Measurements from ENCODE around the gene RDH13. TPM values are rescaled to one million over a fixed set of nuclear protein-coding genes. Genes with fewer than 3 reads are reported as not detected.
A peak's percentile ranks its signal among the peaks of the same experiment; 100 is the strongest.

The RDH13 gene
- total and polyA plus RNA-seq, 2 of the 8 experiments (the other 6 are each of a cell fraction or from before 2014, with no cell fraction given) = 15.9 to 31.5 TPM

DNA sequence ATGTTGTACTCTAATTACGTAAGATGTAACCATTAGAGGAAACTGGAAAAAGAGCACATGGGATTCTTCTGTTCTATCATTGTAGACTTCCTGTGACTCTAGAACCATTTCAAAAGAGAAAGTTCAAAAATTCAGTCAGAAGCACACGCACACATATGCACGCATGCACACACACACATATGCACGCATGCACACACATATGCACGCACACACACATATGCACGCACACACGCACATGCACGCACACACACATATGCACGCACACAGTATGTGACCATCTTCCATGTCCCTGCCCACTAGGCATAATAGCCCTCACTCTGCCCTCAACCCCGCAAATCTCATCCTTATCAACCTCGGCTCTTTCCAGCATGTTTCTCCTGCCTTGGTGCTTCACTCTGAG lies 38.8 kb downstream of the RDH13 start:
- no peak overlapping the region for H2BK12ac ChIP-seq (ENCODE audit: low read depth, low read length)
- CTCF ChIA-PET (ENCODE audit: partially characterized antibody) = interaction anchor here (0.6 kb wide), 1 partner anchor 92 kb away, joined by 3 read pairs; no protein-coding TSS in a partner anchor
- no peak overlapping the region for H3K4me2 ChIP-seq (ENCODE audit: insufficient read depth in 1 of 2, low read depth in 2 of 2, low read length in 2 of 2)
- peaks cover 0 to 23% of the 10 kb centered on the region in 2 experiments; a peak in 1 of 4 replicates for H3K79me2 ChIP-seq (ENCODE audit: control insufficient read depth in 1 of 2, insufficient read depth in 2 of 2, low read length in 2 of 2)
- no peak overlapping the region for H3K9ac ChIP-seq (replicated peaks in 1 of 4; ENCODE audit: extremely low read depth in 1 of 4, low read depth in 3 of 4, low read length in 3 of 4)
- FAIRE-seq (no peak), DNase-seq (ENCODE audit: low read depth in 1 of 2, low spot score in 2 of 2) (no peak)
- no peak overlapping the region for H3K14ac ChIP-seq (ENCODE audit: insufficient read length)
- no peak overlapping the region for H3K27ac ChIP-seq (ENCODE audit: low read depth, low read length)
- no peak overlapping the region for H2AK5ac ChIP-seq (ENCODE audit: low read depth, low read length)
- no peaks in the 10 kb centered on the region; a peak in 1 of 4 replicates for H3K9me3 ChIP-seq (ENCODE audit: insufficient read depth in 2 of 2, low read depth in 1 of 2, low read length in 1 of 2)
- H3K36me3 ChIP-seq (ENCODE audit: control insufficient read depth in 2 of 4, insufficient read depth in 4 of 4, low read length in 3 of 4) = no peaks in the 10 kb centered on the region
- H3K4ac ChIP-seq (replicated peaks; ENCODE audit: insufficient read length, low read depth, low read length) = no peak overlapping the region
- H4K91ac ChIP-seq (replicated peaks; ENCODE audit: insufficient read length, low read length) = no peak overlapping the region
- 0 out of 2 replicates have a peak, but pooled peaks cover 6% of the 10 kb centered on the region for H3K79me1 ChIP-seq (ENCODE audit: low read depth, low read length)
- TF ChIP-seq MAFK (IDR thresholded peaks at IDR 0.05; ENCODE audit: low read depth, low read length) = no peak
- no peak for TF ChIP-seq SIRT6 (IDR thresholded peaks at IDR 0.05; ENCODE audit: low read length)
- no peak for TF ChIP-seq RFX5 (IDR thresholded peaks at IDR 0.05; ENCODE audit: borderline replicate concordance, low read depth, low read length)
- no peak for TF ChIP-seq FOSL1 (IDR thresholded peaks at IDR 0.05; ENCODE audit: insufficient read depth, low read depth, low read length)
- no peak for TF ChIP-seq TCF12 (IDR thresholded peaks at IDR 0.05; ENCODE audit: low read depth, low read length)
- no peak overlapping the region for H2BK120ac ChIP-seq (replicated peaks; ENCODE audit: low read depth, low read length)
- H3K56ac ChIP-seq (replicated peaks; ENCODE audit: insufficient read length, low read depth, low read length) = no peak overlapping the region
- H3K23ac ChIP-seq (ENCODE audit: insufficient read length) = no peak overlapping the region
- H3K27me3 ChIP-seq (replicated peaks in 1 of 4; ENCODE audit: control insufficient read depth in 3 of 4, extremely low read depth in 1 of 4, insufficient read depth in 3 of 4, low read length in 3 of 4) = no peaks in the 10 kb centered on the region
- H4K20me1 ChIP-seq (replicated peaks in 1 of 2; ENCODE audit: control insufficient read depth in 1 of 2, insufficient read depth in 2 of 2, low read length in 2 of 2) = peaks cover 0 to 2% of the 10 kb centered on the region in 2 experiments
- H3K23me2 ChIP-seq (ENCODE audit: low read depth, low read length) = no peaks in the 10 kb centered on the region
- 0 out of 2 replicates have a peak overlapping the region, but pooled peaks have one; percentile 44 for H2BK5ac ChIP-seq (ENCODE audit: low read depth, low read length)
- H4K5ac ChIP-seq (ENCODE audit: insufficient read length, low read depth, low read length) = no peak overlapping the region
- H4K8ac ChIP-seq (ENCODE audit: extremely low read depth, insufficient read depth, low read length) = no peak overlapping the region
- H3K18ac ChIP-seq (ENCODE audit: extremely low read depth, low read length) = no peak overlapping the region
- POLR2A ChIA-PET (ENCODE audit: partially characterized antibody) = no interaction called here
- WGBS, 2 experiments (ENCODE audit: extremely low coverage in 1 of 2, insufficient coverage in 1 of 2, insufficient read length in 1 of 2, insufficient replicate concordance in 2 of 2, low coverage in 1 of 2, low lambda C conversion rate in 2 of 2, missing lambda C conversion rate in 1 of 2) = 91% methylated on average over 7 of the region's 11 CpGs; no CpG with 5 or more reads in 1 of the 2 experiments
- H3K4me3 ChIP-seq (ENCODE audit: extremely low read depth in 1 of 4, insufficient read depth in 2 of 4, low read depth in 3 of 4, low read length in 4 of 4) = no peak overlapping the region
- H3K4me1 ChIP-seq (replicated peaks in 1 of 4; ENCODE audit: control insufficient read depth in 3 of 4, insufficient read depth in 4 of 4, low read length in 3 of 4) = no peaks in the 10 kb centered on the region
- H2BK20ac ChIP-seq (ENCODE audit: low read length) = no peak overlapping the region
- H2AFZ ChIP-seq (ENCODE audit: low read length) = no peak overlapping the region
- H2BK15ac ChIP-seq (ENCODE audit: low read length) = peak overlapping the region; percentile 95; the same call in 1 of the 2 replicates
